ENCODE results near the gene DCTD.

Gene DCTD

DNA sequence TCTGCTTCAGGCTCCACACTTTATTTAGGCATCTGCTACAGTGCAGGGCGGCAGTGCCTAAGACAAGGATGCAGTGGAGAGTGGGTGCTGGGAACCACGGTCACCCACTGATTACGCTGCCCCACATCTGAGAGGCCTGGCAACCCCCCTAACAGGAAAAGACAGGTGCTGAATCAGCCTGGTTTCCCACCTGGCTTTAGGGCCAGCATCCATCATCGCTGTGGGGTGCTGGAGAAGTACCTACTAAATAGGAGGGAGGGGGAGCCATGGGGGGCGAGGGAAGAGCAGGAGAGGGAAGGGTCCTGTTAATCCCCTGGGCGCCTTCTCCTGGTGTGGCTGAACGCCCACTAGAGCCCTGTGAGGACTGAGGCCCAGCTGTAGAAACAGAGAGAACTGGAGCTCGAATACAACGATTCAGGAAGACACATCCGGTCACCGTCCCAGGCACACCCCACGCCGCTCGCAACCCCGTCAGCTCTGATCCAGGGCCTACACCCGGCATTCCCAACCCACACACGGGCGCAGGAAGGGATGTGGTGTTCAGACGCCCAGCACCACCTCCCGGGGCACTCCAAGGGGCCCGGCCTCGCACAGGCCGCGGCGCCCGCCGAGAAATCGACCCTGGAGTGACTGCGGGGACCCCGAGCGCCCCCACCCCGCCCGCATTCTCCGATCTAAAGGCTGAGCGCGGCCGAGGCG, 554 bp downstream of the DCTD start:
- peaks cover 15% of the 10 kb centered on the region for H4K20me1 ChIP-seq (ENCODE audit: insufficient read depth, low read length, poor library complexity, severe bottlenecking)
- peaks cover 60% of the 10 kb centered on the region for H3K4me1 ChIP-seq (ENCODE audit: insufficient read depth, low read length, poor library complexity, severe bottlenecking)
- H3K27me3 ChIP-seq (ENCODE audit: insufficient read depth, low read length, poor library complexity, severe bottlenecking): no peaks in the 10 kb centered on the region
- TF ChIP-seq EZH2phosphoT487 (IDR thresholded peaks at IDR 0.05; ENCODE audit: borderline replicate concordance): no peak
- TF ChIP-seq, protein P1, sequence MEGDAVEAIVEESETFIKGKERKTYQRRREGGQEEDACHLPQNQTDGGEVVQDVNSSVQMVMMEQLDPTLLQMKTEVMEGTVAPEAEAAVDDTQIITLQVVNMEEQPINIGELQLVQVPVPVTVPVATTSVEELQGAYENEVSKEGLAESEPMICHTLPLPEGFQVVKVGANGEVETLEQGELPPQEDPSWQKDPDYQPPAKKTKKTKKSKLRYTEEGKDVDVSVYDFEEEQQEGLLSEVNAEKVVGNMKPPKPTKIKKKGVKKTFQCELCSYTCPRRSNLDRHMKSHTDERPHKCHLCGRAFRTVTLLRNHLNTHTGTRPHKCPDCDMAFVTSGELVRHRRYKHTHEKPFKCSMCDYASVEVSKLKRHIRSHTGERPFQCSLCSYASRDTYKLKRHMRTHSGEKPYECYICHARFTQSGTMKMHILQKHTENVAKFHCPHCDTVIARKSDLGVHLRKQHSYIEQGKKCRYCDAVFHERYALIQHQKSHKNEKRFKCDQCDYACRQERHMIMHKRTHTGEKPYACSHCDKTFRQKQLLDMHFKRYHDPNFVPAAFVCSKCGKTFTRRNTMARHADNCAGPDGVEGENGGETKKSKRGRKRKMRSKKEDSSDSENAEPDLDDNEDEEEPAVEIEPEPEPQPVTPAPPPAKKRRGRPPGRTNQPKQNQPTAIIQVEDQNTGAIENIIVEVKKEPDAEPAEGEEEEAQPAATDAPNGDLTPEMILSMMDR (conservative IDR thresholded peaks at IDR 0.05; ENCODE audit: low read length): no peak
- H3K9ac ChIP-seq (ENCODE audit: low read depth, low read length, poor library complexity, severe bottlenecking): peak overlapping the region; percentile 86
- peak overlapping the region; percentile 87 for H3K4me3 ChIP-seq (ENCODE audit: low read length, poor library complexity, severe bottlenecking)
- H3K9me3 ChIP-seq (ENCODE audit: insufficient read depth, low read depth, low read length): no peaks in the 10 kb centered on the region
- H3F3A ChIP-seq (ENCODE audit: low read depth): 0 out of 2 replicates have a peak, but pooled peaks cover 5% of the 10 kb centered on the region
- H3K9me2 ChIP-seq (replicated peaks; ENCODE audit: low read depth, low read length): no peaks in the 10 kb centered on the region
- peak overlapping the region; percentile 82 for H3K4me2 ChIP-seq (ENCODE audit: low read depth, low read length, poor library complexity, severe bottlenecking)
- H3K36me3 ChIP-seq (ENCODE audit: insufficient read depth, low read length): no peaks in the 10 kb centered on the region; the same call in 1 of the 2 replicates
- H2AFZ ChIP-seq (ENCODE audit: low read length): peak overlapping the region; percentile 63; the same call in 1 of the 2 replicates
- peaks cover 50% of the 10 kb centered on the region for H3K79me2 ChIP-seq (ENCODE audit: insufficient read depth, low read length)

DNA sequence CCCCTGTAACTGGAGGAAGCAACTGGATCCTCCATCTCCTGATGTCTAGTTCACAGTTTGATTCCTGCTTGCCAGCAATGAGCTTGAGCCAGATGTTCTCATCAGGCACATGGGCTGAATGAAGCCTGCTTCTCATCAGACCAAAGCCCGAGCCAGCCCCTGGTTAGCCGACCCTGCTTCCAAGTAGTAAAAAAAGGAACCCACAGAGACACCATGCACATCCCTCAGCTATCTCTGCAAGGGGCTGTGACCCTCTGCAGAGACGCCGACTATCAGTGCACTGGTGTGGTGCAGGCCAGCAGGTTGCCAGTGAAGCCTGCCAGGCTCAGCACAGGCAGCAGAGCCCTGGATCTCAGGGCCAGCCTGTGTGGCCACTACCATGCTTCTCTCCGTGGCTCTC, 2.8 kb downstream of the DCTD start:
- Histone ChIP-seq H3K4me2 (ENCODE audit: low read depth, low read length, poor library complexity, severe bottlenecking) (peak overlapping the region; percentile 82), H3K4me1 (ENCODE audit: insufficient read depth, low read length, poor library complexity, severe bottlenecking) (peaks cover 75% of the 10 kb centered on the region), H3K9me3 (ENCODE audit: insufficient read depth, low read depth, low read length) (no peaks in the 10 kb centered on the region), H4K20me1 (ENCODE audit: insufficient read depth, low read length, poor library complexity, severe bottlenecking) (peaks cover 23% of the 10 kb centered on the region), H3K9me2 (replicated peaks; ENCODE audit: low read depth, low read length) (no peaks in the 10 kb centered on the region), H3K27me3 (ENCODE audit: insufficient read depth, low read length, poor library complexity, severe bottlenecking) (no peaks in the 10 kb centered on the region), H3K4me3 (ENCODE audit: low read length, poor library complexity, severe bottlenecking) (peak overlapping the region; percentile 87), H3F3A (ENCODE audit: low read depth) (0 out of 2 replicates have a peak, but pooled peaks cover 5% of the 10 kb centered on the region), H3K79me2 (ENCODE audit: insufficient read depth, low read length) (peaks cover 71% of the 10 kb centered on the region), H2AFZ (ENCODE audit: low read length) (no peak overlapping the region), H3K36me3 (ENCODE audit: insufficient read depth, low read length) (peaks cover 13% of the 10 kb centered on the region; the same call in 1 of the 2 replicates), H3K9ac (ENCODE audit: low read depth, low read length, poor library complexity, severe bottlenecking) (no peak overlapping the region)
- no peak for TF ChIP-seq EZH2phosphoT487 (IDR thresholded peaks at IDR 0.05; ENCODE audit: borderline replicate concordance)
- TF ChIP-seq, protein P1 (conservative IDR thresholded peaks at IDR 0.05; ENCODE audit: low read length): no peak

DNA sequence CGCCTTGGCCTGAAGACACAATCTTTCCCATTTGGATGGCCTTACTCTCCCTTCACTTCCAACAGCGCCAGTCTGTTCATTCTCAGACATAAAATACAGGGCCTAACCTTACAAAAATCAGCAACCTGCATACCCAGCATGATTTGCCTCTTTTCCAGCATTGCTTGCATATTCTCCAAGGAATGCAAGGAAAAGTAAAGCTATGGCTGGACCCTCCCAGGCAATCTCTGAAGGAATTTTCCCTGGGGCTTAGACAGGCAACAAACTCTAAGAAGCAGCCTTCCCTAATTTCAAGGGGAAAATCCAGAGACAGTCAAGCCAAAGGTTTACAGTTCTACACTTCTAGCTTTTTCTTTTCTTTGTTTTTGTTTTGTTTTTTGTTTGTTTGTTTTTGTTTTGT, 3.6 kb downstream of the DCTD start:
- no peaks in the 10 kb centered on the region for H3K9me3 ChIP-seq (ENCODE audit: insufficient read depth, low read depth, low read length)
- H3K4me2 ChIP-seq (ENCODE audit: low read depth, low read length, poor library complexity, severe bottlenecking): peak overlapping the region; percentile 82
- no peak overlapping the region for H3K9ac ChIP-seq (ENCODE audit: low read depth, low read length, poor library complexity, severe bottlenecking)
- H3K79me2 ChIP-seq (ENCODE audit: insufficient read depth, low read length): peaks cover 75% of the 10 kb centered on the region
- peaks cover 25% of the 10 kb centered on the region for H4K20me1 ChIP-seq (ENCODE audit: insufficient read depth, low read length, poor library complexity, severe bottlenecking)
- no peaks in the 10 kb centered on the region for H3K9me2 ChIP-seq (replicated peaks; ENCODE audit: low read depth, low read length)
- H3F3A ChIP-seq (ENCODE audit: low read depth): 0 out of 2 replicates have a peak, but pooled peaks cover 5% of the 10 kb centered on the region
- no peak for TF ChIP-seq EZH2phosphoT487 (IDR thresholded peaks at IDR 0.05; ENCODE audit: borderline replicate concordance)
- TF ChIP-seq, protein P1 (conservative IDR thresholded peaks at IDR 0.05; ENCODE audit: low read length): no peak
- peaks cover 71% of the 10 kb centered on the region for H3K4me1 ChIP-seq (ENCODE audit: insufficient read depth, low read length, poor library complexity, severe bottlenecking)
- H3K36me3 ChIP-seq (ENCODE audit: insufficient read depth, low read length): peaks cover 13% of the 10 kb centered on the region; the same call in 1 of the 2 replicates
- H3K4me3 ChIP-seq (ENCODE audit: low read length, poor library complexity, severe bottlenecking): peak overlapping the region; percentile 48
- no peak overlapping the region for H2AFZ ChIP-seq (ENCODE audit: low read length)
- H3K27me3 ChIP-seq (ENCODE audit: insufficient read depth, low read length, poor library complexity, severe bottlenecking): no peaks in the 10 kb centered on the region

All from Loucy (cell line).